Stomach (tissue), 9 donors: ENCODE measurements around the gene NSMCE1. TPM values are rescaled to one million over a fixed set of nuclear protein-coding genes. Genes with fewer than 3 reads are reported as not detected.

Experiments
- DNase-seq, 2 donors: peaks; one replicate each; pipeline versions ENCODE4 v3.0.0 to v3.0.0-alpha.2; 2013 to 2019
- H3K27ac ChIP-seq, 5 donors: fragments of 200-600 bp in 4 of 5; sonication (generic) in 4 of 5; one replicate each; pipeline ENCODE4 v1.5.1; 2013 to 2019; ENCODE audit warnings: mild to moderate bottlenecking in 1 of 5, moderate library complexity in 1 of 5
- H3K27me3 ChIP-seq, 3 donors: fragments of 200-600 bp; sonication (generic); one replicate each; pipeline ENCODE4 v1.5.1; 2017 to 2019; ENCODE audit warnings: mixed run types in 1 of 3
- H3K36me3 ChIP-seq, 4 donors: fragments of 200-600 bp; sonication (generic); 1 replicate in 3 of 4; 2 replicates in 1 of 4; pipeline ENCODE4 v1.5.1; 2016 to 2019
- H3K4me1 ChIP-seq, 4 donors: fragments of 200-600 bp; sonication (generic); one replicate each; pipeline ENCODE4 v1.5.1; 2016 to 2019
- H3K4me3 ChIP-seq, 4 donors: fragments of 200-600 bp; sonication (generic) in 3 of 4; one replicate each; pipeline ENCODE4 v1.5.1; 2016 to 2019; ENCODE audit warnings: mild to moderate bottlenecking in 1 of 4
- H3K9me3 ChIP-seq, 4 donors: fragments of 200-600 bp; sonication (generic); one replicate each; pipeline ENCODE4 v1.5.1; 2016 to 2019
- CTCF ChIP-seq, 7 experiments: fragments of 450-650 bp in 4 of 7; fragments of 200-600 bp in 3 of 7; sonication (generic) in 3 of 7; IDR thresholded peaks; one replicate each; pipeline ENCODE4 v1.5.1; 2016 to 2019; ENCODE audit warnings: antibody characterized with exemption in 7 of 7, control low read depth in 2 of 7, mild to moderate bottlenecking in 1 of 7
- EP300 ChIP-seq: sonication (generic); formaldehyde crosslinking; IDR thresholded peaks from one replicate; pipeline ENCODE4 v1.6.1; 2017; ENCODE audit warnings: antibody characterized with exemption
- POLR2A ChIP-seq, 4 donors: fragments of 450-650 bp; IDR thresholded peaks; one replicate each; pipeline ENCODE4 v1.6.1; 2016; ENCODE audit warnings: antibody characterized with exemption in 4 of 4, control low read depth in 2 of 4, mild to moderate bottlenecking in 1 of 4, moderate library complexity in 1 of 4
- POLR2AphosphoS5 ChIP-seq, 3 donors: sonication (generic); formaldehyde crosslinking; IDR thresholded peaks; one replicate each; pipeline ENCODE4 v1.6.1; 2016; ENCODE audit warnings: antibody characterized with exemption in 3 of 3
- WGBS, 5 donors: extraction: QIAGEN DNeasy Blood & Tissue Kit in 3 of 5; methylation state at CpG; one replicate each; pipeline versions ENCODE4 v1.1.5 to v1.1.7; 2013 to 2018; 5-methylcytosine and 5-hydroxymethylcytosine counted together
- intact Hi-C: fragments of 100-400 bp; cut with DNase I; formaldehyde crosslinking; loops from one replicate; pipeline ENCODE4 v1.15.1; 2023; ENCODE audit warnings: low total_unique reads
- polyA plus RNA-seq, 3 donors: library from polyadenylated mRNA; stranded (reverse); fragments of 200-250 nt; gene quantifications; one replicate each; pipeline ENCODE4 v1.2.3, GENCODE V29; 2013
- total RNA-seq, 5 donors: library from RNA; depleted of rRNA; stranded (reverse); fragments of >200 nt; gene quantifications; one replicate each; pipeline versions ENCODE4 v1.1.0 to v1.2.3, GENCODE V29; 2014 to 2016
- donor health status: healthy with polysubstance abuse.
- donor health status: Bipolar disorder and iron deficiency.
- donor health status: healthy.

The NSMCE1 gene
- total and polyA plus RNA-seq, 8 donors: 9.3 to 120 (median 46.2) TPM

- TF ChIP-seq POLR2A (IDR thresholded peaks at IDR 0.05): no peak
- no peak for TF ChIP-seq POLR2AphosphoS5 (IDR thresholded peaks at IDR 0.05)
- DNase-seq: no peak
- Histone ChIP-seq H3K27me3 (no peaks in the 10 kb centered on the region), H3K4me1 (peaks cover 29 to 78% (median 54%) of the 10 kb centered on the region in 4 donors), H3K4me3 (no peak overlapping the region), H3K36me3 (peaks cover 0 to 36% (median 30%) of the 10 kb centered on the region in 4 donors), H3K27ac (peak overlapping the region; percentile 38 to 86 (median 81)), H3K9me3 (no peaks in the 10 kb centered on the region)
- 87 to 95% (median 91%) methylated on average over 5 to 8 of the region's 8 CpGs for WGBS, 5 donors
- intact Hi-C loops: no loop called here
Measured at GRCh38 chr16:27235938-27236245, 32.7 kb downstream of the NSMCE1 start.

- peak; percentile 76 to 89 for DNase-seq
- Histone ChIP-seq H3K27me3 (no peaks in the 10 kb centered on the region), H3K27ac (peak overlapping the region; percentile 38 to 86 (median 81)), H3K9me3 (no peaks in the 10 kb centered on the region), H3K4me3 (no peak overlapping the region), H3K36me3 (peaks cover 0 to 42% (median 35%) of the 10 kb centered on the region in 4 donors), H3K4me1 (peaks cover 35 to 78% (median 56%) of the 10 kb centered on the region in 4 donors)
- intact Hi-C loops: no loop called here
- WGBS, 5 donors: 40 to 48% (median 46%) methylated on average over 20 to 23 of the region's 23 CpGs
- TF ChIP-seq POLR2AphosphoS5 (IDR thresholded peaks at IDR 0.05): peak; percentile 25 to 41 (median 37)
- peak in 5 of 7 experiments; percentile 55 to 80 (median 69) for TF ChIP-seq CTCF (IDR thresholded peaks at IDR 0.05)
- TF ChIP-seq POLR2A (IDR thresholded peaks at IDR 0.05): no peak
- TF ChIP-seq EP300: no peak
Measured at GRCh38 chr16:27235055-27235937, 33.3 kb downstream of the NSMCE1 start.

DNA sequence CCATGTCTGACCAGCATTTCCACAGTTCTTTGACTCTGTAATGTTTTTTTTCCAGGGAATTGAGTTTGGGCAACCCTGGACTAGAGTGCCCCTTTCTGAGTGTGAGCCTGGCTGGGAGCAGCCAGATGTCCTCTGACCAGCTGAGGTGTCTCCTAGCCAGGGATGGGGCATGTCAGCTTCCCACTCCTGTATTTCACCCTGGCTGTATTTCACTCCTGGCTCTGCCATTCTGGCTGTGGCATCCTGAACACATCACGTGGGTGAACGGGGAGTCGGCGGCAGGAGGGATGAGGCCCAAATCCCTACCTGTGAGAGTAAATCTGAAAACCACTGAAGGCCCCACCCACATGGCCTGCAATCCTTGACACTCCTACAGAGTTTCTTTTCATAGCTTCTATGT lies 34.0 kb downstream of the NSMCE1 start:
- H3K36me3 ChIP-seq: peaks cover 0 to 49% (median 40%) of the 10 kb centered on the region in 4 donors
- peaks cover 39 to 82% (median 62%) of the 10 kb centered on the region in 4 donors for H3K4me1 ChIP-seq
- no peak for DNase-seq
- no peaks in the 10 kb centered on the region for H3K27me3 ChIP-seq
- intact Hi-C loops: no loop called here
- H3K4me3 ChIP-seq: no peak overlapping the region
- no peaks in the 10 kb centered on the region for H3K9me3 ChIP-seq
- TF ChIP-seq POLR2AphosphoS5 (IDR thresholded peaks at IDR 0.05) (no peak), POLR2A (IDR thresholded peaks at IDR 0.05) (no peak), EP300 (no peak), CTCF (IDR thresholded peaks at IDR 0.05) (no peak)
- 8 to 30% (median 16%) methylated on average over 4 of the region's 4 CpGs for whole genome bisulfite sequencing, 5 donors
- peak overlapping the region in 4 of 5 donors; percentile 73 to 86 (median 84) for H3K27ac ChIP-seq

GRCh38 chr16:27234171-27234570 lies 34.4 kb downstream of the NSMCE1 start:
- no peak for DNase-seq
- H3K27me3 ChIP-seq: no peaks in the 10 kb centered on the region
- H3K4me1 ChIP-seq: peaks cover 39 to 85% (median 65%) of the 10 kb centered on the region in 4 donors
- no peak overlapping the region for H3K4me3 ChIP-seq
- intact Hi-C loops: no loop called here
- WGBS, 5 donors: 84 to 96% (median 91%) methylated on average over 8 of the region's 8 CpGs
- TF ChIP-seq POLR2AphosphoS5 (IDR thresholded peaks at IDR 0.05): no peak
- no peak for TF ChIP-seq CTCF (IDR thresholded peaks at IDR 0.05)
- TF ChIP-seq POLR2A (IDR thresholded peaks at IDR 0.05): no peak
- no peak for TF ChIP-seq EP300
- H3K36me3 ChIP-seq: peaks cover 0 to 49% (median 40%) of the 10 kb centered on the region in 4 donors
- no peaks in the 10 kb centered on the region for H3K9me3 ChIP-seq
- H3K27ac ChIP-seq: peak overlapping the region in 4 of 5 donors; percentile 73 to 86 (median 84)
